Activated CD8-positive, alpha-beta T cell treated with anti-CD3 and anti-CD28 coated beads for 36 hours (primary cell): ENCODE measurements around the gene ZIC4. TPM values are rescaled to one million over a fixed set of nuclear protein-coding genes. Genes with fewer than 3 reads are reported as not detected.

Source experiments
- ATAC-seq: fragments of 200-7000 bp; cut with Tn5 transposase; one replicate; pipeline ENCODE4 v1.10.0; 2021; ENCODE audit warnings: mild to moderate bottlenecking, moderate library complexity
- CTCF ChIA-PET: fragments of 350-600 bp; sonication (Branson Sonifier 250); formaldehyde crosslinking; loops from one replicate; lab custom pipeline; 2021; ENCODE audit warnings: antibody characterized with exemption; lab: Charles Lee
- POLR2A ChIA-PET: fragments of 350-600 bp; sonication (Branson Sonifier 250); formaldehyde crosslinking; loops from one replicate; lab custom pipeline; 2021; ENCODE audit warnings: antibody characterized with exemption; lab: Charles Lee
- DNase-seq: peaks from one replicate; pipeline ENCODE4 v3.0.0-alpha.2; 2020
- H3K27ac Mint-ChIP-seq: one replicate; pipeline ENCODE4 v1.8.0; 2021; ENCODE audit warnings: mild to moderate bottlenecking, mixed read lengths
- H3K27me3 Mint-ChIP-seq: one replicate; pipeline ENCODE4 v1.8.0; 2021; ENCODE audit warnings: mixed read lengths
- H3K36me3 Mint-ChIP-seq: one replicate; pipeline ENCODE4 v1.8.0; 2021; ENCODE audit warnings: low read depth, mixed read lengths
- H3K4me1 Mint-ChIP-seq: one replicate; pipeline ENCODE4 v1.8.0; 2021; ENCODE audit warnings: low read depth, mixed read lengths
- H3K4me3 Mint-ChIP-seq: one replicate; pipeline ENCODE4 v1.8.0; 2021; ENCODE audit warnings: mild to moderate bottlenecking, moderate library complexity, mixed read lengths
- H3K9me3 Mint-ChIP-seq: one replicate; pipeline ENCODE4 v1.8.0; 2021; ENCODE audit warnings: mixed read lengths
- intact Hi-C: fragments of 100-400 bp; cut with micrococcal nuclease; formaldehyde crosslinking; loops from one replicate; pipeline ENCODE4 v1.10.0; 2022
- total RNA-seq, 2 experiments: library from RNA; stranded (reverse); gene quantifications; one replicate each; pipeline ENCODE4 v1.2.3, GENCODE V29; 2021
- TF ChIP-seq, protein P1 (sequence below): fragments of 200-600 bp; IDR thresholded peaks from one replicate; pipeline ENCODE4 v1.8.0; 2022; ENCODE audit warnings: antibody characterized with exemption, mild to moderate bottlenecking

Gene ZIC4
- total RNA-seq, 2 experiments from 2014 or later: not detected

DNA sequence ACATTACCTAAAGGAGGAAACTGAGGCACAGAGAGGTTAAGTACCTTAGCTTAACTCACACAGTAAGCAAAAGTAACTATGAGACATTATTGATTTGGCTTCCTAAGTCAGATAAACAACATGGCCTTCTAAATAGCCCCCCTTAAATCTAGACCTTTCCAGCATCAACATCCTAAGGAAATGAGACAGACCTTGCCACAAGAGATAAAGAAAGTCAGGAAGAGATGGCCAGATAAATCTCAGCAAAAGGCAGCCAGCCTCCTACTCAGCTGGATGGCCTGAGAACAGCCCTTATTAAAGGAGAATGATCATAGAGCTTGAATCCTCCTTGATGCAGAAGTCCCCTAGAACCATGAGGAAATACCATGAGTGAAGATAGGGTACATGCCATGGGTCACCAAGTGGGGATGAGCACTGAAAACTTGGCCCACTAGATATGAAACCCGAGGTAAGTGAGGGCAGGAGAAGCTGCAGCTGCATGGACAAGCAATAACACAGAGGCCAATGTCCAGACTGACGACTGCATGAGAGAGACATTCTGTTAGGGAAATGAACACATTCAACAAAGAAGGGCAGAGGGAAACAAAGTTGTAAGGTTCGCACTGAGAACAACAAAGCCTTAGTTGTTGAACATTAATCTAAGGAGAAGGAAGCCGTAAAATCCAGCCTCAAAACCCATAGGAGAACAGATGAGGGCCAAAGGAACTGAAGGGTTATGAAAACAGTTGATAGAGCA, 69.6 kb downstream of the ZIC4 start:
- intact Hi-C loops: no loop called here
- Mint-ChIP-seq H3K27ac (no peak overlapping the region), H3K4me1 (no peaks in the 10 kb centered on the region), H3K4me3 (no peak overlapping the region), H3K9me3 (no peaks in the 10 kb centered on the region), H3K27me3 (no peaks in the 10 kb centered on the region), H3K36me3 (no peaks in the 10 kb centered on the region)
- no peak for ATAC-seq
- CTCF ChIA-PET: no interaction called here
- TF ChIP-seq, protein P1, sequence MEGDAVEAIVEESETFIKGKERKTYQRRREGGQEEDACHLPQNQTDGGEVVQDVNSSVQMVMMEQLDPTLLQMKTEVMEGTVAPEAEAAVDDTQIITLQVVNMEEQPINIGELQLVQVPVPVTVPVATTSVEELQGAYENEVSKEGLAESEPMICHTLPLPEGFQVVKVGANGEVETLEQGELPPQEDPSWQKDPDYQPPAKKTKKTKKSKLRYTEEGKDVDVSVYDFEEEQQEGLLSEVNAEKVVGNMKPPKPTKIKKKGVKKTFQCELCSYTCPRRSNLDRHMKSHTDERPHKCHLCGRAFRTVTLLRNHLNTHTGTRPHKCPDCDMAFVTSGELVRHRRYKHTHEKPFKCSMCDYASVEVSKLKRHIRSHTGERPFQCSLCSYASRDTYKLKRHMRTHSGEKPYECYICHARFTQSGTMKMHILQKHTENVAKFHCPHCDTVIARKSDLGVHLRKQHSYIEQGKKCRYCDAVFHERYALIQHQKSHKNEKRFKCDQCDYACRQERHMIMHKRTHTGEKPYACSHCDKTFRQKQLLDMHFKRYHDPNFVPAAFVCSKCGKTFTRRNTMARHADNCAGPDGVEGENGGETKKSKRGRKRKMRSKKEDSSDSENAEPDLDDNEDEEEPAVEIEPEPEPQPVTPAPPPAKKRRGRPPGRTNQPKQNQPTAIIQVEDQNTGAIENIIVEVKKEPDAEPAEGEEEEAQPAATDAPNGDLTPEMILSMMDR: no peak
- POLR2A ChIA-PET: no interaction called here
- no peak for DNase-seq

Other genes with a start within 250 kb of the ZIC4 start
- not detected for gene ZIC1, start 2.8 kb upstream of the ZIC4 start, total RNA-seq